SKM-1 treated with dmso at 0.1 percent for 144 hours (cell line): ENCODE results near the gene RHBDD3.

Experiments
- DNase-seq: peaks from one replicate; lab custom pipeline; 2025; ENCODE audit not compliant: unreplicated experiment; lab: John Stamatoyannopoulos, UW

The RHBDD3 gene

GRCh38 chr22:29269731-29270474 lies 2.1 kb upstream of the RHBDD3 start:
- no peak for DNase-seq

DNA sequence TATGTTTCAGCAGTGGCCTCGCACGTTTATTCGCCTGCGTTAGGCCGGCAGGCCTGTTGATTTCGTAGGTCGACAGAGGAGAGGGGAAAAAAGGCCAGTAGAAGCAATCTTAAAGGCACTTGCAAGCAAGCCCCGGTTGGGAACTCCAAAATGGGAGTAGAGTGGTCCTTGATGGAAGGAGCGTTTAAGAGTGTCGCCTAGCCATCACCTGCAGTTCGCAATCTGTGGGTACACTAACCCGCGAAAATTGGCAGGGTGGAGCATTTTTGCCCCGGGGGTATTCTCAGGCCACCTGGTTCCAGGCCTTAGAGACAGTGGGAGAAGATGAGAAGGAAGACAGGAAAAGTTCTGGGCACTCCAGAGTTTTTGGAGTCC lies 1.4 kb upstream of the RHBDD3 start:
- DNase-seq, result no peak

- DNase-seq, result peak; percentile 31
Measured at GRCh38 chr22:29268511-29269229, 889 bp upstream of the RHBDD3 start.

GRCh38 chr22:29267462-29267857 lies 321 bp downstream of the RHBDD3 start:
- no peak for DNase-seq

- no peak for DNase-seq
Measured at GRCh38 chr22:29266564-29267461, 968 bp downstream of the RHBDD3 start.

GRCh38 chr22:29265929-29266328 lies 1.9 kb downstream of the RHBDD3 start:
- no peak for DNase-seq

- DNase-seq, result no peak
Measured at GRCh38 chr22:29265305-29265704, 2.5 kb downstream of the RHBDD3 start.

DNA sequence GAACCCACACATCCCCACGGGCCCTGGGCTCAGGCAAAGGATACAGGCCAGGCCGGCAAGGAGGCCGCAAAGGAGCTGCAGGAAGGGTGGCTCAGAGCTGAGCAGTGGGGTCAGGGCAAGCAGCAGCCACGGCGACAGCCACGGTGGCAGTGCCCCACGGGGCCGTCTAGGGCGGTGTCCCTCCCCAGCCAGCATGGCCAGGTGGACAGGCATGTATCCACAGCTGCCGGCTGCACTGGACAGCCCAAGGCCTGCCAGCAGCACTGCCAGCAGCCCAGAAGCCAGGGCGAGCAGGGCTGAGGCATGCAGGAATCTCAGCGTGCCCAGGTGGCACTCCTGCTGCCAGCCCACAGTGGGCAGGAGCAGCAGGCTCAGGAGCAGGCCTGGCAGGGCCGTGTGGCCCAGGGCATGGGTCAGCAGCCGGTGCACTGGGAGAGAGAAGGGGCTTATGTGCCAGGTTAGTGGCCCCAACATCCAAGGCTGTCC lies 3.9 kb downstream of the RHBDD3 start:
- DNase-seq, result no peak

DNA sequence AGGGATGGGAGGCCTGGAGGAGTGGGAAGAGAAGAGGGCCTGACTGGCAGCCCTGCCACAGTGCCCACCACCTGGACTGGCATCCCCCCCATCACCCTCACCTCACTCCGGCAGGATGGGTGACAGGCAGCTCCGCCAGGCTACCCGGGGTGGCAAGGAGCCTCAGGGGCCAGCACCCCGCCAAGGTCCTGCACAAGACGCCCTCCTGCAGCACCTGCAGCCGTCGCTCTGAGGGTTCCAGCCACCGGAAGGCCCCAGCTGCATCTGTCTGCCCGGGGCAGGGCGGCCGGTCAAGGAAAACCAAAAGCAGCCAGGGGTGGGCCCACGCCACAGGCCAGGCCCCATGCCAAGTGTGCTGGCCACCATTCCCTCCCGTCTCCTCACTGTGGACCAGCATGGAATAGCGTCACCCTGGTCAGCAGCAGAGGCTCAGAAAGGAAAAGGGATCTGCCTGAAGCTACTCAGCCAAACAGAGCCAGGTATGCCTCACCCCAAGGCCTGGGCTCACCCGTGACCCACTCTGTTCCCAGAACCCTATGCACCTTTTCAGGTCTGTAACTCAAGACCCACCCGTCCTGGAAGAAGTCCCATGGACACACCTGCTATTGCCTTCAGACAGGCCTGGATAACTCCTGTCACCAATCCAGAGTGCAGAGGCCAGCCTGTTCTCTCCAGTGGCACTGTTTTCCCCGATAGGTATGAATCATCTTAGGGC lies 7.0 kb downstream of the RHBDD3 start:
- DNase-seq, result no peak

DNA sequence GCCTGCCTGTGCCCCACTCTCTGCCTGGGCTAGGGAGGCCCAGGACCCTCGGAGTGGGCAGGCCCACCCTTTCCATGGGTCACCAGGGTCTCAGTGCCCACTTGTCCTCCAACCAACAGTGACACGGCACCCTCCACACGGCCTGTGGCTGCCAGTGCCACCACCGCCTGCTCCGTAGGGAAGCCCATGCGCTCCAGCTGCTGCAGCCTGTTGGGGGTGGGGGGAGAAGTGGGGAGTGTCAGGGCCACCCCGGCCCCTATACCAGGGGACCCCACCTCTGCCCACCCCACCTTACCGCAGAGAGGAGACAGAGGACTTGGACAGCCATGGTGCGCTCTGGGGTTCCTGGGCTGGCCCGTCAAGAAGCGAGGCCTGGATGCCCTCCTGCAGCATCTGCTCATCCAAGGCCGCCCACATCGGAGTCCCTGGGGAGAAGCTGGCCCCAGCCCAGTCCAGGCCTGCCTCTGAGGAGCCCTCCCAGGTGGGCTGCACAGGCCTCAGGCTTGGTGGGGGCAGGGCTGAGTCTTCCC lies 7.7 kb downstream of the RHBDD3 start:
- DNase-seq, result no peak

DNA sequence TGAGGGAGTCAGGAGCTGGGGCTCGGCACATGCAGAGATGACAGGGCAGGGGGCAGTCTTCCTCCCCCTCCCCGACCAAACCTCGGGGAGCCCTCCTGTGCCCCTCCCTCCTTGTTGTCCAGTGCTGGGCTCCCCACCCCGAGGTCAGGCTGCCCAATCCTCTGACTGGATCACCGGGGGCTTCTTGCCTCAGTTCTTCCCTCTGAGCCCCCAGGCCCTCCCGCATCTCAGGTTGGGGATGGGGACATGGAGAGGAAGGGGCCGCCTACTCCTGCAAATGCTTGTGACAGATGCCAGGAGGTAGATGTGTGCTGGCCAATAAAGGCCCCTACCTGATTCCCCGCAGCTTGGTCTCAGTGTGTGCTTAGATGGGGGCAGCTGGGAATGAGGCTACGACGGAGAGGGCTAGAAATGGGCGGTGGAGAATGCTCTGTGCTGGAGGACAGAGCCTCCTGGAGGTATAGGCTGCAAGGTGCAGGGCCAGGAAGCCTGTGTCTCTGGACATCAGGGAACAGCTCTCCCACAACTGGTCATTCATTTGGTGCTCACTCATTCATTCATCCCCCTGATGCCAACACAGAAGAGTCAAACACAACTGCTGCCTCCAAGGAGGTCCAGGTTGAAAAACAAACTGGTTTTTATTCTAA lies 8.4 kb downstream of the RHBDD3 start:
- DNase-seq, result no peak

GRCh38 chr22:29258407-29259252 lies 9.2 kb downstream of the RHBDD3 start:
- DNase-seq, result no peak

DNA sequence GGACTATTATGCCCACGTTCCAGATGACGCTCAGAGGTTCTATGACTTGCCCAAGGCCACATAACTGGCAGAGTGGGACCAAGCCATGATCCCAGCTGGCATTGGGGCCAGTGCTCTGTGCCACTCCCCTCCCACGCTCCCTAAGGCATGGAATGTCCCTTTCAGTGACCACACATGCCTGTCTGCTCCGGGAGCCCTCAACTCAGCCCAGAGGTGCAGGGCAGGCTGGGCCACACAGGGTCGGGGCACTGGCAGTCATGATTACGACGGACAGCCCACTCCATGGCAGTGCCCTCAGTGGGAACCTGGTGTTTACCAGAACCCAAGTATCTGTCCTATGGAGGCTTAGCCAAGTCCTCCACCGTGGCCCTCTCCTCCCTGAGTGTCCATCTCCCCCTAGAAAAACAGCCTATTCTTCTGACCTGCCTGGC lies 10.0 kb downstream of the RHBDD3 start:
- no peak for DNase-seq

DNA sequence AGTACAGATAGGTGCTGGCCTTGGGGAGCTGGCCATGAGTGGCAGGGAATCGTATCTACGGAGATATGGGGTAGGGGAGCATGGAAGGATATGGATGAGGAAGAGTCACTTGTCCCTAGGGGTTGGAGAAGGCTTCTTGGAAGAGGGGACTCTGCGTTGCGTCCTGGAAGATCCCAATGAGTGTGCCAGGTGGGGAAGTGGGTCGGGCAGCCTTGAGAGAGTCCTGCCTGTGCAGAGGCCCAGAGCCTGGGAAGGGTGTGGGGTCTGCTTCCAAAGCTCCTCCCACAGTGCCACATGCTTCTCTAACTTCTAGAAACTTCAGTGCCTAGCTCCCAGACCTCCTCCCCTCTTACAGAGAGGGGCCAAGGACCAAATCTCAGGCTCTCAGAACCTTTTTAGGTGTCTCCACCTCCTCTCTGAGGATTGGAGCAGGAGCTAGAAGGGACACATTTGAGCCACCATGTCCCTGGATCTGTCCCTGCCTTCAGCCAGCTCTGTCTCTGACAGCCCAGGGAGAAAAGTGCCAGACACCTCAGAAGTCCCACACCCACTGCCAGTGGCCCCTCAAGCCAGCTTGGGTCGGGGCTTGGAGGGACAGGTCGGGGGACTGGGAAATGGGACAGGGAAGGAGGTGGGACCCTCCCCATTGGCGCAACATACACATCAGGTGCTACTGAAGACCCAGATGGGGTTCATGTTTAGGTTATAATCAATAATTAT lies 11.0 kb downstream of the RHBDD3 start:
- no peak for DNase-seq

- DNase-seq, result no peak
Measured at GRCh38 chr22:29255064-29255621, 12.6 kb downstream of the RHBDD3 start.

- no peak for DNase-seq
Measured at GRCh38 chr22:29254286-29254660, 13.5 kb downstream of the RHBDD3 start.

DNA sequence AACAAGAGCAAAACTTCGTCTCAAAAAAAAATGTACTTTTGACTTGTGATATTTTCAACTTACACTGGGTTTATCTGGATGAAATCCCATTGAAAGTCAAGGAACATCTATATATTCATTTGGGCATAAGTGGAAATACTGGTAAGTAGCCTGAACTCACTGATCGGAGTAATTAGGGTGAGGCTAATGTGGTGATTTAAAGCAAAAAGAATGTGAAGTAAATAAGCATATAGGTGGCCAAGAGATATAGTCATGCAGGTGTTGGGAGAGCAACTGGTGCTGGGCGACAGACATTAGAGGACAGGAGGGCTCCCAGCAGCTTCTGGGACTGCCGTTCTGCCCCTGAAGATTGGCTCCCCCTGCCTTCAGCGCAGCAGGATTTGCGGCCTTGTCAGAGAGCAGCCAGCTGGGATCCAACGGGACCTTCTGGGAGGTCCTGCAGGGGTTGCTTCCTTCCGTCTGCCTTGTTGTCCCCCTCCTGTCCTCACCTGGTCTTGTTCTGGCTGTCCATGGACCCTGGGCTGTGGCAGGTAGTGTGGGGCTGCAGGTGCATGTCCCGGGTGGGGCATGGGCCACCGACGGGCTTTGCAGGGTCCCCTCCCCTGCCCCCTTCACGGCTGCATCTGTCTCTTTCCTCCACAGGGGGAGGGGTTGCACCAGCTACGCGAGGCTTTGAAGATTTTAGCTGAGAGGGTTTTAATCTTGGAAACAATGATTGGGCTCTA lies 14.1 kb downstream of the RHBDD3 start:
- no peak for DNase-seq
